Nephron (organoid): ENCODE results near the gene GFI1B.
A peak's percentile ranks its signal among the peaks of the same experiment; 100 is the strongest.

Experiments used
- H3K27ac Mint-ChIP-seq, 3 experiments: 2 replicates each; pipeline ENCODE4 v1.8.0; 2020; ENCODE audit warnings: mixed read lengths in 3 of 3, mild to moderate bottlenecking in 2 of 3, moderate library complexity in 1 of 3
- H3K27me3 Mint-ChIP-seq: 2 replicates; pipeline ENCODE4 v1.8.0; 2021; ENCODE audit warnings: low read depth, mild to moderate bottlenecking, moderate library complexity, mixed read lengths
- H3K36me3 Mint-ChIP-seq: 2 replicates; pipeline ENCODE4 v1.8.0; 2020; ENCODE audit warnings: low read depth, mixed read lengths
- H3K4me1 Mint-ChIP-seq: 2 replicates; pipeline ENCODE4 v1.8.0; 2020; ENCODE audit warnings: mixed read lengths
- H3K4me3 Mint-ChIP-seq, 3 experiments: 2 replicates each; pipeline ENCODE4 v1.8.0; 2020; ENCODE audit warnings: mild to moderate bottlenecking in 3 of 3, mixed read lengths in 3 of 3, moderate library complexity in 2 of 3
- H3K9me3 Mint-ChIP-seq: 2 replicates; pipeline ENCODE4 v1.8.0; 2020; ENCODE audit warnings: mixed read lengths
- CTCF ChIP-seq, 3 experiments: fragments of 200-600 bp; sonication (generic); IDR thresholded peaks; one replicate each; pipeline ENCODE4 v1.5.0; 2021; ENCODE audit warnings: antibody characterized with exemption in 3 of 3; ENCODE audit not compliant: unreplicated experiment in 3 of 3

GFI1B gene

GRCh38 chr9:133023117-133023890 lies 44.8 kb downstream of the GFI1B start:
- Mint-ChIP-seq H3K36me3 (no peaks in the 10 kb centered on the region), H3K27me3 (peaks cover 7% of the 10 kb centered on the region), H3K4me1 (no peaks in the 10 kb centered on the region), H3K9me3 (no peaks in the 10 kb centered on the region), H3K4me3 (no peak overlapping the region), H3K27ac (no peak overlapping the region)
- no peak for TF ChIP-seq CTCF (IDR thresholded peaks at IDR 0.05; ENCODE audit: unreplicated experiment in 3 of 3)

DNA sequence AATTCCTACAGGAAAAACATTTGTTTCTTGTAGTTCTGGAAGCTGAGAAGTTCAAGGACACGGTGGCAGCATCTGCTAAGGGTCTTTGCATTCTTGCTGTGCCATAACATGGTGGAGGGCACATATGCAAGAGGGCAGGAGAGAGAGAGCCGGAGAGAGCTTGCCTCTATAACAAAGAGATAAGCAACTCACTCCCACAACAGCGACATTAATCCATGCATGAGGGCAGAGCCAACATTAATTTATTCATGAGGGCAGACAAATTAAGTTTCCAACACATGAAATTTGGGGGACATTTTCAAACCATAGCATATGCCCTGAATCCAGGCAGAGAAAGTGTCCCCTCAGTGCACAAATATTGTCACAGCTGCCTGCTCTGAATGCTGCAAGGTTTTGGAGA lies 47.9 kb downstream of the GFI1B start:
- TF ChIP-seq CTCF (IDR thresholded peaks at IDR 0.05; ENCODE audit: unreplicated experiment in 3 of 3), result no peak
- Mint-ChIP-seq H3K27ac (no peak overlapping the region), H3K27me3 (peaks cover 4% of the 10 kb centered on the region), H3K9me3 (no peaks in the 10 kb centered on the region), H3K4me3 (peak overlapping the region; percentile 36 to 75 (median 58)), H3K4me1 (peaks cover 12% of the 10 kb centered on the region), H3K36me3 (peaks cover 4% of the 10 kb centered on the region)

DNA sequence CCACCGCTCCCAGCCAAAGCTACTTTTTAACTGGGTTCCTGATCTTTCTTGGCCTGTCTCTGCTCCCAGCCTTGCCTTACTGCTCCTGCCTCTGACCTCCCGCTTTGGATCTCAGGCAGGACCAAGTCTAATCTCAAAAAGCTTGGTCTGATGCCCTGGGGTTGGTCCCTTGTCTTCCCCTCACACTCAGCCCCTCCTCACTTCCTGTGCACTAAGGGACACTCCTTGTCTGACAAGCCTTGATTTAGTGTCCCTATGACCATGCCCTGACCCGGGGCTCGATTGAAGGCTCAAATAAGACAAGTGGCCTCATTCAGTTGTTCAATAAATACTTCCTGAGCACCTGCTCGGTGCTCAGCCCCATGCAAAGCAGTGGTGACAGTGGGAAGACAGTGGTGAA lies 48.6 kb downstream of the GFI1B start:
- H3K4me3 Mint-ChIP-seq, result peak overlapping the region; percentile 73 to 94 (median 77)
- H3K27me3 Mint-ChIP-seq, result peaks cover 3% of the 10 kb centered on the region
- TF ChIP-seq CTCF (IDR thresholded peaks at IDR 0.05; ENCODE audit: unreplicated experiment in 3 of 3), result no peak
- no peak overlapping the region for H3K27ac Mint-ChIP-seq
- H3K9me3 Mint-ChIP-seq, result no peaks in the 10 kb centered on the region
- peaks cover 19% of the 10 kb centered on the region for H3K4me1 Mint-ChIP-seq
- peaks cover 11% of the 10 kb centered on the region for H3K36me3 Mint-ChIP-seq

DNA sequence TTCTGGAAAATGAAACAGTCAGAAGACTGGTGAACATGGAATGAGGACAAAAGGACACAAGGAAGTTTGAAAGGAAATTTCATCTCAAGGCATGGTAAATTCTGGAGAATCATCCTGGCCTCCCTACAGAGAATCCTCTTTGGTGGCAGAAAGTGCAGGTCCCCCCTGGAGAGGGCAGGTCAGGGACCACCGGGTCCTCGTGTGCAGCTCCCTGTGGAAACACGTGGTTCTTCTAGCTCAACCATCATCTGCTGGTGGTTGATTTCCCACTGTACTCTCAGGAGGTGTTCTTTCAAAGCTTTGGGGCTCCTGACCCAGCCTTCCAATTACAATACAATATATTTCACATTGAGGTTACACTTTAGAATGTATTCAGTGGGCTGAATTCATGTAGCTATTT lies 49.7 kb downstream of the GFI1B start:
- Mint-ChIP-seq H3K9me3 (no peaks in the 10 kb centered on the region), H3K4me1 (peaks cover 29% of the 10 kb centered on the region), H3K36me3 (peaks cover 22% of the 10 kb centered on the region), H3K27ac (no peak overlapping the region), H3K27me3 (peaks cover 3% of the 10 kb centered on the region), H3K4me3 (peak overlapping the region; percentile 94 to 99 (median 95))
- no peak for TF ChIP-seq CTCF (IDR thresholded peaks at IDR 0.05; ENCODE audit: unreplicated experiment in 3 of 3)

DNA sequence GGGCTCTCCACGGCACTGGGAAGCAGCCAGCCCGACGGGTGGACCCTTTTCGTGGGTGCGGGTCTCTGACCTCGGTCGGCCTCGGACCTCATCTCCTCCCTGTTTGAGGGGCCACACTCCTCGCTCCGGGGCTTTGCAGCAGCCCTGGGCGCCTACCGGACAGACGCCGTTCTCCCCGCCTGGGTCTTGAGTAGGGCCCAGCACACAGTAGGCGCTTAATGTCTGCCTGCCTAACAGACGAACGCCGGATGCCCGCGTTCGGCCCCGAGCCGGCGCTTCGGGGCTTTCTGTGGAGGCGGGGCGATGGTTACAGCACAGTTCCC lies 51.5 kb downstream of the GFI1B start:
- H3K27me3 Mint-ChIP-seq, result peaks cover 3% of the 10 kb centered on the region
- peak overlapping the region; percentile 95 to 99 (median 98) for H3K27ac Mint-ChIP-seq
- peaks cover 39% of the 10 kb centered on the region for H3K36me3 Mint-ChIP-seq
- H3K4me1 Mint-ChIP-seq, result peaks cover 29% of the 10 kb centered on the region
- peaks cover 3% of the 10 kb centered on the region for H3K9me3 Mint-ChIP-seq
- TF ChIP-seq CTCF (IDR thresholded peaks at IDR 0.05; ENCODE audit: unreplicated experiment in 3 of 3), result no peak
- peak overlapping the region; percentile 94 to 99 (median 95) for H3K4me3 Mint-ChIP-seq
